ENCODE measurements around the gene BLOC1S4.

DNA sequence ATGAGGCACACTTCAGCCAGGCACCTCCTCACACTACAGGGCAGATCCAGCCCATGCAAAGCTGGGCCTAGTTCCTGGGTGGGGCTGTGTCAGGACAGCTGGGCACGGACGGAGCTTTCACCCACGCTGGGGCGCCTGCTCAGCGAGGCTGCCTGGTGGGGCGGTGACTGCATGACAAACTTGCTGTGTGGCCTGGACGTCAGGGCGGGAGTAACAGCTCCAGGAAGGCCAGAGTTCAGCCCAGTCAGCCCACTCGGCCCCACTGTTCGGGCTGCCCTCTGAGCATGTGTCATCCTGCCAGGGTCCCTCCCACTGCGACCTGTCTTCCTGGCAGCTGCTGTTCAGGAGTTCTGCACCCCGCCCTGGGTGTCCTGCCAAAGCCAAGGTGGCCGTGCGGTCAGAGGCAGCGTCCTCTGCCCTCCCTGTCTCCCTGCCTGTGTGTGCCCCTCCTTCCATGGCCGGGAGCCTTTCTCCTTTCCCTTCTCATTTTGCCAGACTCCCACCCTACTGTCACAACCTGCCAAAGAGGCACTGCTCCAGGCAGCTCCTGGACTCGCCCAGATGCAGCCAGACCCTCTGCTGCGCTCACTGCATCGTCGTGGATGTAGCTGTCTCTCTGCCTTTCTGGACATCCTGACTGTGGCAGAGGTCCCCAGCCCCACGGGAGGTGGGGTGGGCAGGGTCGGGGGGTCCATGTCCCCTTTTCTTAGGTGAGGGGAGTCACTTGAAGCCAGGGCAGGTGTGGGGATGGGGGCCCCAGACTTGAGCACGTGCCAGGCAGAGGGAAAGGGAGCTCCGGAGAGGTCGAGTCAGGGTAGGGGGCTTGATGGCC, 33.6 kb downstream of the BLOC1S4 start:
- TF ChIP-seq POLR2A (IDR thresholded peaks at IDR 0.05; ENCODE audit: low read depth, low read length) (no peak), POLR2AphosphoS5 (IDR thresholded peaks at IDR 0.05; ENCODE audit: low read depth, low read length) (no peak)
